Measurements from ENCODE around the gene ELOVL5.

GRCh38 chr6:53338304-53338703 is 10.4 kb downstream of the ELOVL5 start:
- TF ChIP-seq, protein P1, sequence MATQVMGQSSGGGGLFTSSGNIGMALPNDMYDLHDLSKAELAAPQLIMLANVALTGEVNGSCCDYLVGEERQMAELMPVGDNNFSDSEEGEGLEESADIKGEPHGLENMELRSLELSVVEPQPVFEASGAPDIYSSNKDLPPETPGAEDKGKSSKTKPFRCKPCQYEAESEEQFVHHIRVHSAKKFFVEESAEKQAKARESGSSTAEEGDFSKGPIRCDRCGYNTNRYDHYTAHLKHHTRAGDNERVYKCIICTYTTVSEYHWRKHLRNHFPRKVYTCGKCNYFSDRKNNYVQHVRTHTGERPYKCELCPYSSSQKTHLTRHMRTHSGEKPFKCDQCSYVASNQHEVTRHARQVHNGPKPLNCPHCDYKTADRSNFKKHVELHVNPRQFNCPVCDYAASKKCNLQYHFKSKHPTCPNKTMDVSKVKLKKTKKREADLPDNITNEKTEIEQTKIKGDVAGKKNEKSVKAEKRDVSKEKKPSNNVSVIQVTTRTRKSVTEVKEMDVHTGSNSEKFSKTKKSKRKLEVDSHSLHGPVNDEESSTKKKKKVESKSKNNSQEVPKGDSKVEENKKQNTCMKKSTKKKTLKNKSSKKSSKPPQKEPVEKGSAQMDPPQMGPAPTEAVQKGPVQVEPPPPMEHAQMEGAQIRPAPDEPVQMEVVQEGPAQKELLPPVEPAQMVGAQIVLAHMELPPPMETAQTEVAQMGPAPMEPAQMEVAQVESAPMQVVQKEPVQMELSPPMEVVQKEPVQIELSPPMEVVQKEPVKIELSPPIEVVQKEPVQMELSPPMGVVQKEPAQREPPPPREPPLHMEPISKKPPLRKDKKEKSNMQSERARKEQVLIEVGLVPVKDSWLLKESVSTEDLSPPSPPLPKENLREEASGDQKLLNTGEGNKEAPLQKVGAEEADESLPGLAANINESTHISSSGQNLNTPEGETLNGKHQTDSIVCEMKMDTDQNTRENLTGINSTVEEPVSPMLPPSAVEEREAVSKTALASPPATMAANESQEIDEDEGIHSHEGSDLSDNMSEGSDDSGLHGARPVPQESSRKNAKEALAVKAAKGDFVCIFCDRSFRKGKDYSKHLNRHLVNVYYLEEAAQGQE (IDR thresholded peaks at IDR 0.05; ENCODE audit: insufficient read depth in 1 of 2, low read depth in 2 of 2, low read length in 2 of 2), result no peak
- TF ChIP-seq SIN3A (IDR thresholded peaks at IDR 0.05; ENCODE audit: borderline replicate concordance, insufficient read depth, low read length), result no peak
- no peak for TF ChIP-seq POLR2AphosphoS5 (IDR thresholded peaks at IDR 0.05; ENCODE audit: low read depth, low read length)
